HepG2 (cell line): ENCODE measurements around the gene SCFD1. TPM values are rescaled to one million over a fixed set of nuclear protein-coding genes. Genes with fewer than 3 reads are reported as not detected.

Source experiments
- ATAC-seq: fragments of 200-7000 bp; cut with Tn5 transposase; 3 replicates; pipeline ENCODE4 v1.9.1; 2020; ENCODE audit warnings: mild to moderate bottlenecking, moderate library complexity
- BruUV-seq: library from RNA; stranded (reverse); fragments of 400-500 nt; replicated peaks from 2 replicates; lab custom pipeline; 2021; lab: Mats Ljungman, UMichigan
- CTCF ChIA-PET: fragments of 300-600 bp; formaldehyde crosslinking; extraction: SDS; loops from one replicate; lab custom pipeline; 2021; ENCODE audit warnings: low total read pairs, inconsistent platforms, low intra/inter-chr PET ratio; lab: Yijun Ruan, JAX
- POLR2A ChIA-PET: fragments of 350-600 bp; sonication (Branson Sonifier 250); formaldehyde crosslinking; loops from one replicate; lab custom pipeline; 2020; ENCODE audit warnings: antibody characterized with exemption, inconsistent platforms; lab: Yijun Ruan, JAX
- DNase-seq: peaks from one replicate; pipeline ENCODE4 v3.0.0-alpha.2; 2015; ENCODE audit warnings: low spot score
- FAIRE-seq: peaks from 3 replicates; lab custom pipeline; 2011; peaks lifted over from hg19 to GRCh38; lab: Jason Lieb, UNC
- H2AFZ ChIP-seq: one replicate; pipeline ENCODE4 v1.6.1; 2011; ENCODE audit warnings: low read length, inconsistent platforms
- H3K27ac ChIP-seq: fragments of 300-600 bp; 3 replicates; pipeline ENCODE4 v1.8.0; 2011; ENCODE audit warnings: mixed run types, mild to moderate bottlenecking, mixed read lengths, low read length, inconsistent platforms; ENCODE audit not compliant: insufficient read depth; ENCODE audit errors: extremely low read length
- H3K27me3 ChIP-seq, 2 experiments: fragments of 200-600 bp in 1 of 2; 2 replicates in 1 of 2; 3 replicates in 1 of 2; pipeline versions ENCODE4 v1.6.0 to v1.8.0; 2011; ENCODE audit warnings: low read length in 2 of 2, mild to moderate bottlenecking in 2 of 2, moderate library complexity in 2 of 2, inconsistent platforms in 1 of 2; ENCODE audit not compliant: insufficient read depth in 2 of 2, control insufficient read depth in 1 of 2
- H3K36me3 ChIP-seq, 2 experiments: fragments of 200-600 bp in 1 of 2; replicated peaks in 1 of 2; 2 replicates in 1 of 2; 3 replicates in 1 of 2; pipeline versions ENCODE4 v1.5.1 to v1.8.0; 2011; ENCODE audit warnings: low read length in 2 of 2, inconsistent platforms in 1 of 2; ENCODE audit not compliant: insufficient read depth in 2 of 2, control insufficient read depth in 1 of 2
- H3K4me1 ChIP-seq: 2 replicates; pipeline ENCODE4 v1.5.1; 2012; ENCODE audit warnings: low read length, inconsistent platforms; ENCODE audit not compliant: insufficient read depth
- H3K4me2 ChIP-seq: 2 replicates; pipeline ENCODE4 v1.6.0; 2011; ENCODE audit warnings: low read depth, low read length, inconsistent platforms
- H3K4me3 ChIP-seq, 3 experiments: fragments of 200-600 bp in 1 of 3; sonication (generic), shearing (Covaris generic) in 1 of 3; replicated peaks in 1 of 3; 2 replicates each; pipeline ENCODE4 v1.5.1; 2011 to 2016; ENCODE audit warnings: low read length in 3 of 3, inconsistent platforms in 2 of 3, low read depth in 2 of 3, mild to moderate bottlenecking in 2 of 3, control low read depth in 1 of 3, mixed read lengths in 1 of 3; ENCODE audit not compliant: insufficient read depth in 1 of 3
- H3K79me2 ChIP-seq: one replicate; pipeline ENCODE4 v1.6.1; 2011; ENCODE audit warnings: low read length, inconsistent platforms; ENCODE audit not compliant: insufficient read depth
- H3K9ac ChIP-seq: 2 replicates; pipeline ENCODE4 v1.6.0; 2011; ENCODE audit warnings: mild to moderate bottlenecking, low read depth, low read length, inconsistent platforms; ENCODE audit not compliant: insufficient read depth
- H3K9me3 ChIP-seq: 2 replicates; pipeline ENCODE4 v1.5.1; 2012; ENCODE audit warnings: mild to moderate bottlenecking, low read length
- H4K20me1 ChIP-seq: 2 replicates; pipeline ENCODE4 v1.6.0; 2011; ENCODE audit warnings: inconsistent platforms, mild to moderate bottlenecking, low read length, moderate library complexity; ENCODE audit not compliant: insufficient read depth
- ARID2 ChIP-seq: sonication (generic); formaldehyde crosslinking; IDR thresholded peaks from 2 replicates; pipeline ENCODE4 v1.8.1; 2022; ENCODE audit warnings: mild to moderate bottlenecking, missing genetic modification reagents, borderline replicate concordance
- FOSL2 ChIP-seq: sonication (generic); formaldehyde crosslinking; IDR thresholded peaks from 2 replicates; pipeline ENCODE4 v1.4.0; 2020; ENCODE audit warnings: missing genetic modification reagents
- FOXA3 ChIP-seq: IDR thresholded peaks from 2 replicates; pipeline ENCODE4 v1.6.1; 2016; ENCODE audit warnings: missing genetic modification reagents, missing compliant biosample characterization
- GLI4 ChIP-seq: sonication (generic); formaldehyde crosslinking; IDR thresholded peaks from 2 replicates; pipeline ENCODE4 v1.5.1; 2020; ENCODE audit warnings: missing genetic modification reagents, mild to moderate bottlenecking, moderate library complexity, borderline replicate concordance
- HCFC1 ChIP-seq: fragments of 150-350 bp; IDR thresholded peaks from 2 replicates; pipeline ENCODE4 v1.6.1; 2014; ENCODE audit warnings: low read depth, low read length
- MAZ ChIP-seq, 2 experiments: sonication (generic) in 1 of 2; formaldehyde crosslinking in 1 of 2; IDR thresholded peaks; 2 replicates each; pipeline versions ENCODE4 v1.5.0 to v1.6.1; 2012 to 2020; ENCODE audit warnings: low read depth in 2 of 2, mild to moderate bottlenecking in 2 of 2, borderline replicate concordance in 1 of 2, improper control_type of control experiment in 1 of 2, low read length in 1 of 2, missing genetic modification reagents in 1 of 2, moderate library complexity in 1 of 2
- MTF1 ChIP-seq: sonication (generic); formaldehyde crosslinking; IDR thresholded peaks from 2 replicates; pipeline ENCODE4 v1.5.0; 2020; ENCODE audit warnings: missing genetic modification reagents
- MXI1 ChIP-seq: IDR thresholded peaks from 3 replicates; pipeline ENCODE4 v1.6.1; 2012; ENCODE audit warnings: low read depth, low read length, inconsistent platforms, borderline replicate concordance
- ONECUT2 ChIP-seq: sonication (generic); formaldehyde crosslinking; IDR thresholded peaks from 2 replicates; pipeline ENCODE4 v1.4.0; 2020; ENCODE audit warnings: missing genetic modification reagents
- RARA ChIP-seq: IDR thresholded peaks from 2 replicates; pipeline ENCODE4 v1.6.1; 2016; ENCODE audit warnings: missing genetic modification reagents, missing compliant biosample characterization
- SMYD3 ChIP-seq: sonication (generic); formaldehyde crosslinking; IDR thresholded peaks from 2 replicates; pipeline ENCODE4 v1.8.1; 2023; ENCODE audit warnings: mild to moderate bottlenecking, missing genetic modification reagents
- SOX13 ChIP-seq, 3 experiments: fragments of 450-650 bp in 1 of 3; sonication (generic) in 1 of 3; formaldehyde crosslinking in 1 of 3; IDR thresholded peaks in 2 of 3; conservative IDR thresholded peaks in 1 of 3; 2 replicates each; pipeline versions ENCODE4 v1.5.0 to v1.6.1; 2016 to 2020; ENCODE audit warnings: antibody characterized with exemption in 1 of 3, mild to moderate bottlenecking in 1 of 3, missing compliant biosample characterization in 1 of 3, missing genetic modification reagents in 1 of 3, moderate library complexity in 1 of 3
- THYN1 ChIP-seq: sonication (generic); formaldehyde crosslinking; IDR thresholded peaks from 2 replicates; pipeline ENCODE4 v1.8.1; 2023; ENCODE audit warnings: low read depth, mild to moderate bottlenecking, moderate library complexity, missing genetic modification reagents, borderline replicate concordance
- ZNF280D ChIP-seq: sonication (generic); formaldehyde crosslinking; IDR thresholded peaks from 2 replicates; pipeline ENCODE4 v1.5.1; 2020; ENCODE audit warnings: mild to moderate bottlenecking, missing genetic modification reagents
- ZNF337 ChIP-seq: sonication (generic); formaldehyde crosslinking; IDR thresholded peaks from 2 replicates; pipeline ENCODE4 v1.5.1; 2020; ENCODE audit warnings: missing genetic modification reagents, low read depth, mild to moderate bottlenecking, borderline replicate concordance
- WGBS: methylation state at CpG from one replicate; pipeline ENCODE4 v1.1.6; 2017; ENCODE audit warnings: low lambda C conversion rate; 5-methylcytosine and 5-hydroxymethylcytosine counted together
- in situ Hi-C: cut with HindIII; loops from 2 replicates; pipeline ENCODE4 v1.10.0; 2017; ENCODE audit warnings: low pct_unique_long_range_greater_than_20kb; ENCODE audit not compliant: extremely low pct_ligation_motif_present
- intact Hi-C: fragments of 100-400 bp; cut with micrococcal nuclease; formaldehyde crosslinking; loops from one replicate; pipeline ENCODE4 v1.10.0; 2022; ENCODE audit not compliant: unreplicated experiment
- polyA plus RNA-seq, 8 experiments: library from polyadenylated mRNA; depleted of rRNA in 3 of 8; stranded (reverse) in 7 of 8; unstranded in 1 of 8; fragments of >200 nt; fragmentation: Illumina TruSeq in 4 of 8; extraction: Trizol in 4 of 8; gene quantifications; 2 replicates each; pipeline versions ENCODE4 v1.2.1 to v1.2.3, GENCODE V29; 2011 to 2016; ENCODE audit warnings: low read depth in 4 of 8, missing spikeins in 1 of 8, mixed read lengths in 1 of 8; ENCODE audit not compliant: insufficient read depth in 1 of 8
- total RNA-seq, 5 experiments: library from RNA; depleted of rRNA; stranded (reverse); fragments of >200 nt; fragmentation: Illumina TruSeq; extraction: Trizol; gene quantifications; 2 replicates each; pipeline ENCODE4 v1.2.3, GENCODE V29; 2016; ENCODE audit warnings: low read depth in 1 of 5
- TF ChIP-seq, protein P1 (sequence below): sonication (generic); formaldehyde crosslinking; IDR thresholded peaks from 2 replicates; pipeline ENCODE4 v1.5.1; 2020; ENCODE audit warnings: missing genetic modification reagents, mild to moderate bottlenecking, borderline replicate concordance

The SCFD1 gene
- total and polyA plus RNA-seq, 2 of the 13 experiments (the other 11 are each of a cell fraction or from before 2014, with no cell fraction given): 235 to 256 TPM

- Histone ChIP-seq H3K4me3 (peak overlapping the region; percentile 92 to 96 (median 94)), H2AFZ (no peak overlapping the region), H3K4me2 (peak overlapping the region; percentile 92), H4K20me1 (peaks cover 39% of the 10 kb centered on the region), H3K27ac (no peak overlapping the region), H3K79me2 (peaks cover 66% of the 10 kb centered on the region), H3K4me1 (peaks cover 57% of the 10 kb centered on the region), H3K9me3 (no peaks in the 10 kb centered on the region), H3K36me3 (peaks cover 1 to 9% of the 10 kb centered on the region in 2 experiments; a peak in 2 of 5 replicates), H3K9ac (peak overlapping the region; percentile 97), H3K27me3 (peaks cover 0 to 4% of the 10 kb centered on the region in 2 experiments; a peak in 2 of 5 replicates)
- CTCF ChIA-PET: no interaction called here
- intact Hi-C loops (loop anchor here (5.0 kb wide), 2 partner anchors 69 to 1579 kb away; partner anchors contain the start of genes RNU6-7 and RNU6-8), in situ Hi-C loops (no loop called here)
- POLR2A ChIA-PET: interaction anchor here (0.9 to 1.2 kb wide), 4 partner anchors 38 to 251 kb away, joined by 3 to 5 read pairs (median 3); partner anchors contain the start of gene COCH
- FAIRE-seq (no peak), DNase-seq (no peak), ATAC-seq (no peak)
- BruUV-seq: no TSS peak
- WGBS: 61% methylated on average over 7 of the region's 7 CpGs
- TF ChIP-seq FOXA3 (CRISPR knock-in tag): 0 out of 2 replicates have a peak, but pooled peaks have one; percentile 12
- TF ChIP-seq MTF1 (CRISPR knock-in tag): peak; percentile 35; the same call in 1 of the 2 replicates
- TF ChIP-seq FOSL2: no peak
- no peak for TF ChIP-seq SOX13 (IDR thresholded peaks at IDR 0.05)
- TF ChIP-seq SOX13 (CRISPR knock-in tag; conservative IDR thresholded peaks at IDR 0.05 in 1 of 2, IDR thresholded peaks at IDR 0.05 in 1 of 2): 0 out of 4 replicates have a peak, but pooled peaks of 1 of the 2 experiments have one; percentile 60
- TF ChIP-seq, protein P1, sequence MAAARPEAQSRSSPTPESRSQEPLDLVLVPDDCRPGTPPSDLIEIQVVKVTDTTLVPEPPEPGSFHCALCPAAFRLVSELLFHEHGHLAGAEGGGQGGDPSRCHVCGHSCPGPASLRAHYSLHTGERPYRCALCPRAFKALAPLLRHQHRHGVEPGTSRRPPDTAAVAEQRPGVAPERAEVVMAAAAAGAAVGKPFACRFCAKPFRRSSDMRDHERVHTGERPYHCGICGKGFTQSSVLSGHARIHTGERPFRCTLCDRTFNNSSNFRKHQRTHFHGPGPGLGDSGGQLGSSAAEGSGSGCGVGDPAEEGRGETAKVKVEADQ: no peak
- TF ChIP-seq SMYD3 (CRISPR knock-in tag): peak; percentile 40; the same call in 1 of the 2 replicates
- no peak for TF ChIP-seq HCFC1
- no peak for TF ChIP-seq MXI1
- peak; percentile 35; the same call in 1 of the 2 replicates for TF ChIP-seq ZNF280D
- TF ChIP-seq GLI4 (CRISPR knock-in tag): no peak
- no peak for TF ChIP-seq ZNF337 (CRISPR knock-in tag)
- TF ChIP-seq THYN1 (CRISPR knock-in tag): 0 out of 2 replicates have a peak, but pooled peaks have one; percentile 17
- TF ChIP-seq ARID2: peak; percentile 92
- TF ChIP-seq ONECUT2 (CRISPR knock-in tag): 0 out of 2 replicates have a peak, but pooled peaks have one; percentile 46
- TF ChIP-seq RARA (CRISPR knock-in tag): no peak
- no peak for TF ChIP-seq MAZ (IDR thresholded peaks at IDR 0.05; ENCODE audit: borderline replicate concordance, low read depth, low read length)
- no peak for TF ChIP-seq MAZ (CRISPR knock-in tag; IDR thresholded peaks at IDR 0.05; ENCODE audit: low read depth)
Measured at GRCh38 chr14:30623412-30624131, 1.5 kb downstream of the SCFD1 start.
